RPMI8226 (cell line): ENCODE measurements around the gene WNT3A.
A peak's percentile ranks its signal among the peaks of the same experiment; 100 is the strongest.

Experiments used
- DNase-seq: peaks from one replicate; pipeline ENCODE4 v3.0.0-alpha.2; 2015

The WNT3A gene

DNA sequence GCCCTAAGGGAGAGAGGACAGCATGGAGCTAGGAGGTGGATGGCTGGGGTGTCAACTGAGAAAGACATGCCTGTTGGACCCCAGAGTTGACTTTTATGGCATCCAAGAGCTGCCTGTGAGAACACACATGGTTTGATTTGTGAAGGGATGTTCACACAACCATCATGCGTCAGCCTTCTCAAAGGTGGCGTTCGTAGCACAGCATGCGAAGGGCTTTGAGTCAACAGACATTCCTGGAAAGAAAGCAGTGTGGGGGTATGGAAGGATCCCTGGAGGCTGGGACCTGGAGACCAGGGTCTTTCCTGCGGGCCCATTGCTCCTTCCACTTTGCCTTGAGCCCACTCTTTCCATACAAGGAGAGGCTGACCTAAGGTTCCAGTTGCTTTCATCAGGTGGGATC is 6.4 kb upstream of the WNT3A start:
- no peak for DNase-seq

- DNase-seq: no peak
These were observed 5.8 kb upstream of the WNT3A start for GRCh38 chr1:228000836-228001563.

GRCh38 chr1:228001738-228002535 is 4.9 kb upstream of the WNT3A start:
- DNase-seq: no peak

- DNase-seq: no peak
These were observed 4.0 kb upstream of the WNT3A start for GRCh38 chr1:228002792-228003191.

GRCh38 chr1:228003461-228004330 is 3.1 kb upstream of the WNT3A start:
- DNase-seq: no peak

GRCh38 chr1:228004331-228004855 is 2.4 kb upstream of the WNT3A start:
- DNase-seq: peak; percentile 79

DNA sequence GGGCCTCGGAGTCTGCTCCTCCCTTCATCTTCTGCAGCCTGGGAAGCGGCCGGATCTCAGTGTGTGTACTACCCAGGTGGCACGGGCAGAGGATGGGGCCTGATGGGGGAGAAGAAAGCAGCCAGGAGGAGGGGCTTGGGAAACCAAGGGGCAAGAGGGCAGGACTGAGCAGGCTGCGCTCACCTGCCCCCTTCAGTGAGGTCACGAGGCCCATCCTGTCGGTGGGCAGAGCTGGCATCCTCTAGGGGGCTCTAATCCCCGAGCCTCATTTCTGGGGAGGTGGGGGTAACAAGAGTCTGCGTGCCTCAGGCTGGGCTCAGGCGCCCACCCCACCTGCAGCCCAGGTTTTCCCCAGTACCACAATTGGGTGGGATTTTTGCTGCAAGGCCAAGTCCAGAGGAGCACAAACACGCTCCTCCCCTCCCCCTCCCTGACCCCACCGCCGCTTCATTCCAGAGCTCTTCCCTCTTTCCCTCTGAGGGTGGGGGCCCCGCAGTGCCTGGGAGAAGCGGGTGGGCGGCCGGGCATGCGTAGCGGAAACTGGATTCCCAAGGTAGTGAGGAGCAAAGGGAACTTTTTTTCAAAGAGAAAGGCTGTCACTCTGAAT is 1.8 kb upstream of the WNT3A start:
- no peak for DNase-seq

DNA sequence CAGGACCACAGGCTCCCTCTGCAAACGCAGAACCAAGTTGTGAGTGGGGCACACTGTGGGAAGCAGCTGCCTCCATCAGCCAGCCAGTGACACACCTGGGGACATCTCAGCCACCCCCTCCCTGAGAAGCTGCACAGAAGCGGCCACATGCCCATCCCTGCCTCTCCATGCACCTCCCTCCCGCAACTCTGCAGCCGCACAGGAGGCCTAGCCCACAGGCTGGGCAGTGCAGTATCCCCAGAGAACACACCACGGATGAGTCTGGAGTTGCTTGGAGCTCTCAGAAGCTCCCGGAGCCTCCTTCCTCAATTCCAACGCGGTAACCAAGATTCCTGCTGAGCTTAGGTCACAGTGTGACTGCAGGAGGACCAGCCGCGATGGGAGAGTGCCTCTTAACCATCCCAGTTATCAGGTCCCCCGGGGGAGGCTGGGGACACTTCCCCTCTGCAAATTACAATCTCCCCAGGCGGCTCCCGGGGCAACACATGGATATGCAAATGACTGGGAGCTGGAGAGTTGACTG is 1.2 kb upstream of the WNT3A start:
- DNase-seq: no peak

GRCh38 chr1:228006034-228006785 is 588 bp upstream of the WNT3A start:
- DNase-seq: no peak

GRCh38 chr1:228007049-228007800 is 427 bp downstream of the WNT3A start:
- DNase-seq: no peak

DNA sequence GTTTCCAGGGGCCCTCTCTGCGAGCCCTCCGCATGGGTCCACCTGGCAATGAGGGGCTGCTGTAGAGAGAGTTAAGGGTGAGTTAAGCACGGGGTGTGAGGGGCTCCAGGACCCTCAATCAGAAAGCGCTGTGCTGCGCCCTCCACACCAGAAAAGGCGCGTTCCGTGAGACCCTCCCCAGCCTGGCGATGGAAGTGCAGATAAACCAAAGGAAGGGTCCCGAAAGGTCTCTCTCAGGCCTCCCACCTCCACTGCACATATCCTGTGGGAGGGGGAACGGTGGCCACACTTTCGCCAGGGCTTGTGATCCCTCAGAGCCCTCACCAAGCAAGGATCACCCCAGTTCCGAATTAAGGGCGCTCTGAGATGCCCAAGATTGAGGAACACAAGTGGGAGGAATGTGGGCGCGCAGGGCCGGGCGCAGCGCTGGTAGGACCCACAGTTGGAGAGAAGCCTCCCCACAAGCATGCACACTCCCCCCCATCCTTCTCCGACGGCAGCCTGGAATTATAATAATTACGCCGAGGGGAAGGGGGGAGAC is 1.1 kb downstream of the WNT3A start:
- no peak for DNase-seq

DNA sequence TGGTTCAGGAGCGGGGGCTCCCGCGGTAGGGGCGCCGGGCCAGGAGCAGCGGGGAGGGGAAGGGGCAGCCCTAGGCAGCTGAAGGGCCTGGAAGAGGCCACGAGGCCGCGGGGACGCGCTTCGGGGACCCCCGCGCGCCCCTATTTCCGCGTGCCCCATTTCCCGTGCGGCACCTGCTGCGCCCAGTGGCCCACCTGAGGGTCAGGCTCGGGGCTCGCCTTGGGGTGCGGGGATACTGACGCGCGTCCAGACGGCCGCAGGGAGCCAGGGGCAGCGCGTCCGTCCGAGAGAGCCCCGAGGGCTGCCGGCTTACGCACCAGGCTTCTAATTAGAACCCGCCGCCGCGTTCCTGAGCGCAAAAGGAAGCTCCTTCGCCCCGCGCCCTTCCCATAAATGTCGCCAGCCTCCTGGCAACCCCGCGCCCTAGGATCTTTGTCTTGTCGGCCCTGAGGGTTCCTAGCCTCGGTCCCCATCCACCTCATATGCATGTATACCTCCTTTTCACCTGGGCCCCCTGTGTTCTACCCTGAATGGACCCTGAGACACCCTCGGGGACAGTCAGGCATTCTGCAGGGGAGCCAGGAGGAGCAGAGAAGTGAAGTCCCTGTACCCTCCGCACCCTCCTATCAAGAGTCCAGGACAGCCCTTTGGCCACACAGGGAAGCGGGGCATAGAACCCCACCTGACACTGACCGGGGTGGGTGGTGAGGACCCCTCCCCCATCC is 1.8 kb downstream of the WNT3A start:
- DNase-seq: no peak

DNA sequence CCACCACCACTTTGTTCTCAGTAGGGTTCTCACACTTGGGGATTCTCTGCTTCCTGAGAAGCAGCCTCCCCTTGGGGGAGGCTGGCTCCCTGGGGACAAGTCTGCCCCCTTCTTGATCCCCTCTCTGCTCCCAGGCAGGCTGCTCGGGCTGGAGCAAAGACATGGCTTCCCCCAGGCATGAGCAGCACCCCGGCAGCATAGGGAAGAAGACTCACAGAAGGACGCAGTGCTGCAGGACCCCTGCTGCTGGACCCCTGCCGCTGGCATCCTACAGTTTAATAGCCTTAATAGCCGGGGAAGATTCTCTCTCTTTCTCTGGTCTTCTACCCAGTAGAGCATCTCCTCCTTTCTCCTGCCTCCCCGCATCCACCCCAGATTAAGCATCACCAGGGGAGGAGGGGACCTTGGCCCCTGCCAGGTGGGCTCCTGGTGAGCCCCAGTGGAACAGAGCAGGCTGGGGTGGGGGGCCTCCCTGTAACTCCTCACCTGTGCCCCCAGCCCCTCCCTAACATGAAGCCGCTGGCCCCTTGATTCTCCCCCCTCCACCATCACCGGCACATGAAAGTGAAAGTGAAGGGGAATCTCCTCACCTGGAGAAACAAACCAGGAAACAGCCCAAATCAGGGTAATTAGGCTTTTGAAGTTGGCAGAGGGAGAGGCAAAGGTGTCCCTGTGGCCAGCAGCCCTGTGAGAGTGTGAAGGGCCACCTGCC is 2.5 kb downstream of the WNT3A start:
- peak; percentile 54 for DNase-seq

DNA sequence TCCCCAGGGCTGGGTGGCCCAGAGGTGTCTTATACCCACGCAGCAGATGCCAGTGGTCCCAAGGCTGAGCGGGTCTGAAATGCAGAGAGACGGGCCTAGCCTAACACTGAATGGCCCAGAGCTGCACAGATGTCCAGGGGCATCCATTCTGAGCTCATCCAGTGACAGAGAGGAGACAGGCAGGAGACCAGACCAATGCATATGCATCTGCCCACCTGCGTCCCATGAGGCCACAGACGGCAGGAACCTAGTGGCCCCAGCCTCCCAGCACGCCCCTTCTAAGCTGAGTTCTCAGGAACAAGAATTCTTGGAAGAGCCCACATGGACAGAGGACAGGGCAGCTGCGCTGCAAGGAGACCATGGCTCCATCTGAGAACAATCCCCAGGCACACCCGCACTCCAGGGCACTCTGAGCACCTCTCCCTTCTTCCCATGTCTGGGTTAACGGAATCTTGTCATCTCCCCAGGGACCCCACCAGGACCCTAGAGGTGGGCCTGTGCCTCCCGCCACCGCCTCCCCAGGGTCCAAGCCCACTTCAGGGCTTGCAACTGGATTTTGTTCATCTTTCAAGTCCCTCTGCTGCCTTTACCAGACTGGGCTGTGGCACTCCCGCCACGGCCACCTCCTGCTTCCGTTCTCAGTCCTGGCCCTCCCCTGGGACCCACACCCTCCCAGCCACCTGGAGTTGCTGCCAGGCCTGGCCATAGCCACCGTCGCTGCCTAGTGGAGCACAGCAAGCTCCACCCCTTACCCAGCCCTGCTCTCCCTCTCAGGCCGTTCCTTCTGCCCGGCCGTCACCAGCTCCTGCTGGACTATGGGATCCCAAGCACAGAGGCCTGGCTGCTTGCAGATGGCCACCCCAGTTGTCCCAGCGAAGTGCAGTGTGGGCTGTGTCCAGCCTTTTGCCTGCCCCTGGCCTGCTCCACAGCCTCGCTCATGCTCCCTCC is 3.3 kb downstream of the WNT3A start:
- peak; percentile 55 for DNase-seq

DNA sequence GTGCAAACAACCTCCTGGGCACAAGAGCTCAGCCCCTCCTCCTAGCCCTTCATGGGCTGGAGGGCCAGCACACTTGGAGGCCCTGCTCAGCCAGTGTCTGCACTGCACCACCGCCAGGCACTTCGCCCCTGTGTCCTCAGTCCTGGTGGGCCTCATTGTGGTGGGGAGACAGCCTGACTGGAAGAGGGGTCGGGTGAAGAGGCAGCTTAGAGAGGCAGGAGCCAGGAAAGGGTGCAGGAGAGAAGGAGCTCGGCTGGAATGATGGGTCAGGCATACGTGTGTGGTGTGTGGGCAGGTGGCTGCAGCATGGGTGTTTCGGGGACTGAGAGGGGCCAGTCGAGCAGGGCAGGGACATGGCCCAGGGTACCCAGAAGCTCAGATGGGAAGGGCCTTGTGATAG is 4.1 kb downstream of the WNT3A start:
- no peak for DNase-seq

DNA sequence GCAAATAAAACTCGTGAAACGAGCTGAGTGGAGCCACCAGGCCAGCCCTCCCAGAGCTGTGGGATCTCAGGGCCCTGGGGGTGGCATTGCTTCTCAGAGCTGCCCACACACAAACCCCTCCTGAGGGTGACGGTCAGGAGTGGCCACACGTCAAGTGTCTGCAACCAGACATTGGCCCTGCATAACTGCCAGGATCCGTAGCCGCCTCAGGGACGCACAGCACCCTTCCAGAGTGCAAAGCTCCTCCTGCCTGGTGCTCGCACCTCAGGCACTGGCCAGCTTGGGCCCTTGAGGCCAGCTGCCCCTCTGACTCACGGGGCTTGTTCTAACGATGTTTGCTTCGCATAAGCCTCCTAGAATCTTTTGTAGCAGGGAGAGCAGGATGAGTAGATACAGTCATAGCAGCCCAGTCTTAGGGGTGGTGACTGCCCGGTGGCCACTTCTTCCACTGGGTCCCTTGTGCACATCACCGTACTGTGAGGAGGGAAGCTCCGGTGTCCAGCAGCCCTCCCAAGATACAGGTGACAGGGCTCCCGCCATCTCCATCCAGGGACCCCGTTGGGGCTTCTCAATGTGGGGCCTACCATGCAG is 5.0 kb downstream of the WNT3A start:
- no peak for DNase-seq

DNA sequence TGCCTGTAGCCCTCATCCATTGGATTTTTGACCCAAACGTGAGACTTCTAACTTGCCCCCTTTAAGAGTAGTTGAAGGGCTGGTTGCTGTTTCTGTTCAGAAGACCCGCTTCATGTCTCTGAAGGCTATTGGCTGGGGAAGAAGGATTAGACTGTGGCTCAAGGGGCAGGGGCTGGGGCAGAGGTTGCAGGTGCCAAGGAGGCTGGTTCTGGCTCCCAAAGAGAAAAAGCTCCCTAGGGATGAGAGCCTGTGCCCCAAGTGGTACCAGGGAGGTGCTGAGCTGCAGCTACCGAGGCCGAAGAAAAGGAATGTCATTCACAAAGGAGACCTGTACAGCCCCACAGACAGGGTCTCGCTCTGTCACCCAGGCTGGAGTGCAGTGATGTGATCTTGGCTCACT is 5.8 kb downstream of the WNT3A start:
- no peak for DNase-seq
